ENCODE data around the gene CCN2.
"Not testable (repeated sequence)": the region's sequence is repeated elsewhere in the genome, so short reads cannot be mapped to it uniquely, and the experiment has no call there.

CCN2 gene

DNA sequence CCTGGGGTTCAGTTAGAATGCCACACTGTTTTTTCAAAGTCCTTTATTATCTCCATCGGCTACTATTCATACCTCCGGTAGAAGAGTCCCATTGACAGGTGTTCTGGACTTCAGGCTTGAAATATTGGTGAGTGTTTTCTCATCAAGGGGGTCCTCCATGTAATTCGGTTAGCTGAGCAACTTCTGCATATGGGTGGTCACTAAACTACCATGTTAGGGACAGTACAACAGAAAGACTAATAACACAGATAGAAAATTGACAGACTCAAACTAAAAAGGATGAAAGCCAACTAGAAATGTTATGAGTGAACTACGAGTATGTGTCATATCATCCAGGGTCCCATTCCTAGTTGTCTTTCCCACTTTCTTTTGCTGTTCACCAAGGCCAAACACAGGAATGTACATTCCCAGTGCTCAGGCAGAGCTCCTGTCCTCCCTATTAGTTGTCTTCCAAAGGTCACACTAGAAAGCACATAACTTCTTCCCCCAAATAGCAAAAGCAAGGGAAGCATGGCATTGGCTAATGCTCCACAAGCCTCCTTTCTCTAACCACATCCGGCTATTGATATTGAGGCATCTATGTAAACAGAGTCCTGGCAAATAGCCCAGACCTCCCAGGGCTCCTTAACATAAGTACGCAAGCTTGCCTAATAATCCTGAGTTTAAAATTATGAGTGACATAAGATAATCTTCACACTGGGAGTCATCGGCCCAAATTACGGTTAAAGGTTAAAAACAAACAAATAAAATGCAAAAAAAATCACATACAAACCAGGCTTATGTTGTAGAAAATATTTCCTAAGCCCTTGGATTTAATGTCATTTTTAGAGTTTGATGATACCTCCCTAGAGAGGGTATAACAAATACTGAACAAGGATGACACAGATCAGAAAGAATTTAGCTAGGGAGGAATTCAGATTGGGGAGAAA is 13.2 kb downstream of the CCN2 start:
- DNase-seq, result peak; percentile 96

DNA sequence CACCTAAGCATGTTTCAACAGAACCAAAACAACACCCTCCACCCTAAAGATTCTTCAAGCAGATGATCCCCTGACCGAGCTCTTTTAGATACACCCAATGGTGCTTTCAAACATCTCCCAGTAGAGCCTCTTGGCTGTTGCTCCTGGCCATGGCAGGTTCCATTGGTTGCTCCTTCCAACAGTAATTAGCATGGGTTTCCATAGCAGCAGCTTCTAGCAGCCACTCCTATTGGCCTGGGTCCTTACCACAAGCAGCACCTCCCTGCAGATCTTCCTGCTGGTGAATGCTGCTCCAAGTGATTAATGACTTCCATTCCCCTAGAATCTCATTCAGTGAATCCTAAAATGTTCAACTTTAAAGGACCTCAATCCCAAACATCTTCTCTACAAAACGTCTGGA is 13.9 kb downstream of the CCN2 start:
- DNase-seq, result no peak

DNA sequence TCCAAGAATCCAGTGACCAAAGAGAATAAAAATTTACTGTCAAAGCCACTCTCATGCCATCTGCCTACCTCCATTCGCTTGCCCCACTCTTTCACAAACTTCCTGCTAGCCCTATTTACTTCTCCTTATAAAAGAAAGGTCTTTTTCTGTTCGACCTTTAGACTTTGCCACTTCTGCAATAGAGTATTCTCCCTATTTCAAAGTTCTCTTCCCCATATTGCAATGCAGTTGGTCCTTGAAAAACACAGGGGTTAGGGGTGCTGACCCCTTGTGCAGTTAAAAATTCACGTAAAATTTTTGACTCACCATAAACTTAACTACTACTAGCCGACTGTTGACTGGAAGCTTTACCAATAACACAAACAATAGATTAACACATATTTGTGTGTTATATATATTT is 15.0 kb downstream of the CCN2 start:
- no peak for DNase-seq

DNA sequence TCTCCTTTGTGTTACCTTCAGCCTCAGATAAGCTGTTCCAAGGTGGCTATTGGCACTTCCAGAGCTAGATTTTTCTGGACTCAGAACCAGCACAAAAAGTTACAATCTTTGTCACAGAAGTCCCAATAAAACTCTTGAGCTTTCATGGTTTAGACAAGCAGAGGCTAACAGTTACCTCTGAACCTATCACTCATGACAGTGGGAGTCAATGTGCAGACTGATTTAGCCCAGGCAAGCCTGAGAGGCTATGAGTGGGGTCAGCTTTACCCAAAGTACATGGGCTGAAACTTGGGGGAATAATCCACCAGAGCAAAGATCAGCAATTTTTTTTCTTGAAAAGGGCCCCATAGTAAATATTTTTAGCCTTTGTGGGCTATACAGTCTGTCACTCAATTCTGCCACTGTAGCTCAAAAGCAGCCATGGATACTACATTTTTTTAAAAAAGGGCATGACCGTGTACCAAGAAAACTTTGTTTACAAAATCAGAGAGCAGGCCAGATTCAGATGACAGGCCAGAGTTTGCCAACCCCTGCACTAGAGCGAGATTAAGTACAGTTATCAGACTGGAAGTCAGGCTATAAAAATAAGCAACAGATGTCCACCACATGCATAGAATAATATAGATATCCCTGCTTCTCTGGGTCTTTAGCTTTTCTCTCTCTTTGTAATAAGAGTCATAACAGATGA is 20.0 kb downstream of the CCN2 start:
- DNase-seq, result no peak

DNA sequence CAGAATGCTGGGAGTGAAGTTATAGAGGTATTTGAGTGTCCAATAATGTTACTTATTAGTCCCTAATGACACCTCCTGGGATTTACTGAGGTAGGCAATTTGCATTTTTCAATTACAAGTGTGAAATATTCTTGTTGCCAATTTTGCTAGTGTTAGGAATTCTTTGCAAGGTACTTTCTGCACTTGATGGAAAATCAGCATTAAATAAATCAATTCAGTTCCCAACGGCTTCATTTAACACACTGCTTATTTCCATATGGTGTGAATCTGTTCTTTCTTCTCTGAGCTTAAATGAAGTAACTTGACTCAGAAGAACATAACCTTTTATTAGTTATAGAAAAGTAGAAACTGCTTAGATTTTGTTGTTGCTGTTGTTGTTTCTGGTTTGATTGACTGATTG is 21.2 kb downstream of the CCN2 start:
- no peak for DNase-seq

DNA sequence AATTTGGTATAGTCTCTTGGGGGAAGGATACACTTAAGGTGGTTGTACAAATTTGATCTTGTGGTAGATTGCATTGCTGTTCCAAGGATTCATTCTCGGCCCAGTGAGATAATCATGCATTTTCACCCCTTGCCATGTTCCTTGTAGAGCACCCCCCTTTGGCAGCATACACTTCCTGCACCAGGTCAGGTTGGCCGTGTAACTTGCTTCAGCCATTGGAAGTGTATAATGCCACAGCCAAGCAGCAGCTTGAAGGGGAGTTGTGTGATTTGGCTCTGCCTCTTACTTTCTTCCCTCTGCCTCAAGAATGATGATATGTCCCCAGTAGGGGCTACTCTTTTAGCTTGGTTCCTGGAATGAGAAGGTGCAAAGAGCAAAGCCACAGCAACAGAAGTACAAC is 21.9 kb downstream of the CCN2 start:
- DNase-seq, result no peak

DNA sequence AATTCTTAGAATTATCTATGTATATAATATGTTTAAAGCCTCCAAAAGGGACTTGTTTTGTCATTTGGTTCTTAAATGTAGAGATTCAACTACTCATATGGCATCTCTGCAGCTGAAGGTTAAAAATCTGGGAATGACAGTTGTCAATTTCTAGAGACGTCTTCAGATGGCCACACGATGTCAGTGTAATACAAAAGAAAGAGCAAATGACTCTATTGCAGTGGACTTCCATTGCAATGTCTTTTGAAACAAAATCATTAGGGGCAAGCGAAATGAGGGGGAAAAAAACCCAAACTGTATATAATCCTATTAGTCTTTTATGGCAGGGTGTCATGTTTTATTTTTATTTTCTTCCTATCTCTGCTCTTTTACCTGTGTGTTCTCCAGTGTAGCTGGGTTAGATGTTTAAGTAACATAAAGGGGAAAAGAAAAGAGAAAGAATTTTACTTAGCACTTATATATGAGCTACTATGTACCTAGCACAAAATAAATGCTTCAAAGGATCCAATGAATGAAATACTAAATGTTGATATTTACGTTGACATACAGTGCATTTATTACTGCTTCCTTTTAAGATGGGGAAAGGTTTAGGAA is 26.2 kb downstream of the CCN2 start:
- DNase-seq, result peak; percentile 72

DNA sequence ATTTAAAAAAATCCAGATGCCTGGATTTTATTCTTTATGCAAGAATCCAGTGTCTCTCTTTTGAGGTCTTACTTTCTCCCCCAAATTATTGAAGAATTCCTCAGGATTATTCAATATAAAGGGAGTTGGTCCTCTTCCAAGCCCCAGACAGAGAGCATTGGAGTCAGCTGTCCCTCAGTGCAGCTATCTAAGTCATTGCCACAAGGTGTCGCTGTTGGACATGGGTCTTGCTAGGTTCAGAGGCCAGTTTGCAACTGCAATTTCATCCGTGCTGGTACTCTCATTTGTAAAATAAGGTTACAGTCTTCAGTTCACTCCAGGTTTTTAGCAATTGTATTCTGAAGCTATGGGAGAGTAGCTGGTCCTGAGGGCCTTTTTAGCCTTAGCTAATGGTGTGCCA is 27.8 kb downstream of the CCN2 start:
- DNase-seq, result peak; percentile 68

DNA sequence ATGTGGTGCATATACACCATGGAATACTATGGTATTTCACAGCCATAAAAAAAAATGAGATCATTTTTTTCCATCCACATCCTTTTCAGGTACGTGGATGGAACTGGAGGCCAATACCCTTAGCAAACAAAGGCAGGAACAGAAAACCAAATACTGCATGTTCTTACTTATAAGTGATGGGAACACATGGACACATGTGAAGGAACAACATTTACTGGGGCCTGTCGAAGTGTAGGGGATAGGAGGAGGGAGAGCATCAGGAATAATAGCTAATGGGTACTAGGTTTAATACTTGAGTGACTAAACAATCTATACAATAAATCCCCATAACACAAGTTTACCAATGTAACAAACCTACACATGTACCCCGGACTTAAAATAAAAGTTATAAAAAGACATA is 30.5 kb downstream of the CCN2 start:
- DNase-seq, result no peak

DNA sequence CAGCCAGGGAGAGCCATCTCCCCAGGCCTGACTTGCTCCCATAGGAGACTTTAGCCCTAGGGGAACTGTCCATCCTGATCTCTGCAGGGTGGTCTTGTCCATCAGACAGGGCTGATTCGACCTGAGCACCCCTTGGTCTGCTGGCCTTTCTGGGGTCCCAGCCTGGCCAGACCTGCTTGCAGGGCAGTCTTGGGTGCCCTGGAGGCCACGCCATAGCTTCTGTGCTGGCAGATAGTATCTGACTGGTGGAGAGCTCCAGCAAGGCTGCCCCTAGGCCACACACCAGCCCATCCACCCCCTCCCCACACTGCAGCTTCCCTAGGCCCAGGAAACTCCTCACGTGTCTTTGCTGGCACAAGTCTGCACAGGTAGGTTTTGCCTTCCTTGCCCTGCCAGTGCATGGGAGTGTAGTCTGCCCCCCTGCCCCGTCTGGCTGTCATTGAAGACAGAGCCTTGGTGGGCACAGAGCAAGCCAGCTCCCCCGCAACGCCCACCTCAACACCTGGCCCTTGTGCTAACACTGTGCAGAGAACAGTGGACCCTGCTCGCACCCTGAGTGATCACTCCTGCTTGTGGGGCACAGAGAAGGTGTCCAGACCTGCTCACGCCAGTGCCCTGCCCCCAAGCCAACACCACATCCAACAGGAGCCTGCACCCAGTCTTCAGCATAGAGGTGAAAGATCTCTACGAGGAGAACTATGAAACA is 32.4 kb downstream of the CCN2 start:
- no peak for DNase-seq

DNA sequence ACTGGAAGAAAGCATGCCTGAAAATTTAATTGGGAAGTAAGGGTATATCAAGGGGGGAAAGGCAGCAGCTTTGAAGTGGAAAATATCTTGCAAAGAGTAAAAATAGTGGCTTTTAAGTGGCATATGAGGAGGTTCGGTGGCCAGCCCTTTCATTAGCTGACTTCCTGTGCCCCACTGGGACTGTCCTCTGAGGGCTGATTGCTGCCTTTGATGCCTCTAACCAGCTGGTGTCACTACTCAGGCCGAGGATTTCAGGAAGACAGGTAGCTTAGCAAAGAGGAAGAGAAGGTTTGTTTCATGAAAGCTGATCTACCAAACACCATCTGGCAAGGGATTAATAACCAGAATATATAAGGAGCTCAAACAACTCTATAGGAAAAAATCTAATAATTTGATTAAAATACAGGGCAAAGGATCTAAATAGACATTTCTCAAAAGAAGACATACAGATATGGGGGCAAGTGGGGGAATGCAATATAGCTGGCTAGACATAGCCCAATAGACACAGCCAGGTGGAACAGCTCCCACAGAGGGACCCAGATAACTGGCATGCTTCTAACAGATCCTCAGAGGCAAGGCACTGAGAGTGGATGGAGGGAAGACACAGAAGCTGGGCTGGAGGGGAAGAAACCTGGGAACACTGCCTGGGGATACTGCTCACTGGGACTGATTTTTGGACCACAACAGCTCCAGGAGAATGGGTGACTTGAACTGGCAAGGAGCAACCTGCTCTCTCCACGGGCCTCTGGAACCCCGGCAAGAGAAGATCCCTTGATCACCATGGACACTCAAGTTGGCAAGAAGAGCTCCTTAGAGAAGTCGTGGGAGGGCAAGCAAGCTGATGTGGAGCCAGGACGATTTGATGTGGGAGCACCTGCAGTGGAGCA is 33.2 kb downstream of the CCN2 start:
- no peak for DNase-seq

DNA sequence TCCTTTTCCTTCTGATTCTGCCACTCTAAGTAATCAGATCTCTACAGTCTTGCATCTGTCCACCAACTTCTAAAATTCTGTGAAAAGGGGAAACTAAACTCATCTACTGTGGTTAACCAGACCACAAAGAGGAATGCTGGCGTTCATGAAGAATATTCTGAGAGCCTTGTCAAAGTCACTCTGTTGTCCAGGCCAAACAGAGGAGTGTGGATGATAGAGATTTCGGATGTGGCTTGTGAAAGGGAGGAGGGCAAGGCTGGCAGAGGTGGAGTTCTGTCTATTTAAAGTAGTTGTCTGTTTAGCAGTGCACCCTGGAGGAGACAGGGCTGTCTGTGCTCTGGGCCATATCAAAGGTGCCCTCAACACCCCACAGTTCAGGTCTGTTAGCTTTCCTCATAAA is 33.9 kb downstream of the CCN2 start:
- DNase-seq, result peak; percentile 61

DNA sequence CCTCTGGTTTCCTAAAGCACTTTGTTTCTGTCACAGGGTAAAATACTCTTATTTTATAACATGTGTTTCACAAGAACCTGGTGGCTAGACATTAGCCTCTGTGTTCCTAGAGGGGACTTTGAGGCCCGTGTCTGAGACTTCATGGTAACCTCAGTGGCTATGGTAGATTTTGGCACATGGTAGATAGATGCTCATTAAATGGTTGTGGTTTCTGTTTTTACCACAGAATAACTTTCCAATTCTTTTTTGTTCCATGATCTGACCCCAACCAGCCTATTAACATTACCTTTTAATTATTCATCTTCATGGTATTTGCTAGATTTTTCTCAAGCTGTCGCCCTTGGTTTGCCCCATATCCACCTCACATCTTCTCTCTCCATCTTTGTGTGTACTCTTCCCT is 34.3 kb downstream of the CCN2 start:
- no peak for DNase-seq

DNA sequence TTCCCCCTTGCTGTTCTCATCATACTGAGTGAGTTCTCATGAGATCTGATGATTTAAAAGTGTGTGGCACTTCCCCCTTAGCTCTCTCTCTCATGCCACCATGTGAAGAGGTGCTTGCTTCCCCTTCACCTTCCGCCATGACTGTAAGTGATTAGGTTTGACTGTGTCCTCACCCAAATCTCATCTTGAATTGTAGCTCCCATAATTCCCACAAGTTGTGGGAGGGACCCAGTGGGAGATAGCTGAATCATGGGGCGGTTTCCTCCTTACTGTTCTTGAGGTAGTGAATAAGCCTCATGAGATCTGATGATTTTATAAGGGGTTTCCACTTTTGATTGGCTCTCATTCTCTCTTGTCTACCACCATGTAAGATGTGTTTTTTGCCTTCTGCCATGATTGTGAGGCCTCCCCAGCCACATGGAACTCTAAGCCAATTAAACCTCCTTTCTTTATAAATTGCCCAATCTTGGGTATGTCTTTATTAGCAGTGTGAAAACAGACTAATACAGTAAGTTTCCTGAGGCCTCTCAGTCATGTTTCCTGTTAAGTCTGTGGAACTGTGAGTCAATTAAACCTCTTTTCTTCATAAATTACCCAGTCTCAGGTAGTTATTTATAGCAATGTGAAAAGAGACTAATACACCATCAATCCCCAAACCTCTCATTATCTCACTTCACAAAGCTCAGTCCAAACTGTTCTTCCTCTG is 34.9 kb downstream of the CCN2 start:
- not testable (repeated sequence) for DNase-seq

DNA sequence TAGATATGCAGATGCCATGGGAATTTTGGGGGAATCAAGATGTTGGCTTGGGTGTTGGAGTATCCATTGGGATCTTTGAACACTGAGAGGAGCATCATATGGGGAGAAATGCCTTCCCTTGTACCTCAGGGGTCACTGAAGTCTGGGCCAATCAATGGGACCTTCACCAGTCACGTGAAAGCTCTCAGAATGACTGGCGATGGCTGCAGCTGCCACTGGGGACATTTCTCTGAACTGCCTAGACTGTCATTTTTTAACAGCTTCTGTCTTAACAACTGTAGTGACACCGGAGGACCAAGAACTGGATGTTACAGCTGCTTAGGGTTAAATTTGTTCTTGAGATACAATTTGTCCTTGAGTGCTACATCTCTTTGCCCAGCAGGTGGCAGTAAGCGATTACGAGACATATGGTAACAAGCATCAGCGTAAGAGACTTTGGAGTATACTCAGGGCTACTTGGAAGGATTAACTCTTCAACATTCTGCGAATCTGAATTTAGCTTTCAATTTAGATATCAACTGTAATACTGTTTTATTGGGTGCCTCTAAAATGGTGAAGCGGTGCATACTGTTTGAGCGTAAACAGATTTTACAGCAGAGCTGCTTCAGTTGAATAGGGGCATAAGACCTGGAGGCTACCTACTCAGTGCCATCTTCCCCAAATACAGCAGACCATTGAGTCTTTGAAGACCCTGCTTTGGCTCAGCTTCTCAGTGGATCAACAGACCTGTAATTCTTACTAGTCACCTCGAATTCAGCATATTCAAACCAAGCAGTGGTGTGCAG is 36.0 kb downstream of the CCN2 start:
- peak; percentile 78 for DNase-seq

DNA sequence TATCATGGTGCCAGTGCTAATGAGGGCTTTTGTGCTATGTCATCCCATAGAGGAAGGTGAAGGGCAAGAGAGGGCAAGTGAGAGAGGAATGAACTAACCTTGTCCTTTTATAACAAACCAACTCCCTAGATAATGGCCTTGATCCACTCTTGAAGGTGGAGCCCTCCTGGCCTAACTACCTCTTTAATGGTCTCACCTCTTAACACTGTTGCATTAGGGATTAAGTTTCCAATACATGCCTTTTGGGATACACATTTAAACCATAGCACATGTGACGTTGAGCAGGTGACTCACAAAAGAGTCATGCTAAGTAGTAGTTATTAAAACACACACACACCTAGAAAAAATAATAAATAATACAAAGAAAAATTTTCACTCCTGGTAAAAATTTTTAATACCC is 36.9 kb downstream of the CCN2 start:
- DNase-seq, result no peak

DNA sequence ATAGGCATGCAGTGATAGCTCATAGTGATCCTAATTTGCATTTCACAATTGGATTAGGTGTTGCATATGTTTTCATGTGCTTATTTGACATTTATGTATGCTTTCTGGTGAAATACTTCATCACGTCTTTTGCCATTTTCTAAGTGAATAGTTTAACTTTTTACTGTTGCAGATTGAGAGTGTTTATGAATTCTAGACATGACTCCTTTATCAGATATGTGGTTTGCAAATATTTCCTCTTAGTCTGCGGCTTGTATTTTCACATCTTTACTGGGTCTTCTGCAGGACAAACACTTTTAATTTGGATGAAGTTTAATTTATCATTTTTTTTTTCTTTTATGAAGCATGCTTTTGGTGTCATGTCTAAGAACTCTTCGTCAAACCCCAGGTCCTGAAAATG is 39.2 kb downstream of the CCN2 start:
- no peak for DNase-seq

DNA sequence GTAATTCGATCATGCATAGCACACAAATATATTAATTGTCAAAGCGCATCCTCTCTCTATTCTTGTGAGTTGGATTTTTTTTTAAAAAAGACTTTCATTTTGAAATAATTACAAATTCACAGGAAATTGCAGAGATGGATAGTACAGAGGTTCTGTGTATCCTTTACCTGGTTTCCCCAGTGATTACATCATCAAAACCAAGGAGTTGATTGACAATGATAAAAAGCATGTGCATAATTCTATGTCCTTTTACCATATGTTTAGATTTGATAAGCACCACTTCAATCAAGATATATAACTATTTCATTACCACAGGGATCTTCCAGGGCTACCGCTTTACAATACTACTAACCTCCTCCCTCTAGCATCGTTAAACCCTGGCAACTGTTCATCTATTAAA is 40.2 kb downstream of the CCN2 start:
- DNase-seq, result no peak

DNA sequence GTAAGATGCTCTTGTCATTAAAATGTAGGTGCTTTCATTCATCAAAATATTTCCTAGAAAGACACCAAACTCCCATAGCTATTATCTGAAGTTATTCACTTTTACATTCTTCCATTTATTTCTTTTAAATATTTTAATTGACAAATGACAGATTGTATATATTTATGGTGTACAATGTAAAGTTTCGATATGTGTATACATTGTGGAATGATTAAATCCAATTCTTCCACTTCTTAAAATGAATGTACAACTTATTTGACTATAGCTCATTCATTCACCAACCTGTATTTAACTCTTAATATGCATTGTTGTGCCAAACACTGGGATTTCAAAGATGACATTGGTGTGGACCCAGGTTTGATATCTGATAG is 41.0 kb downstream of the CCN2 start:
- DNase-seq, result no peak

DNA sequence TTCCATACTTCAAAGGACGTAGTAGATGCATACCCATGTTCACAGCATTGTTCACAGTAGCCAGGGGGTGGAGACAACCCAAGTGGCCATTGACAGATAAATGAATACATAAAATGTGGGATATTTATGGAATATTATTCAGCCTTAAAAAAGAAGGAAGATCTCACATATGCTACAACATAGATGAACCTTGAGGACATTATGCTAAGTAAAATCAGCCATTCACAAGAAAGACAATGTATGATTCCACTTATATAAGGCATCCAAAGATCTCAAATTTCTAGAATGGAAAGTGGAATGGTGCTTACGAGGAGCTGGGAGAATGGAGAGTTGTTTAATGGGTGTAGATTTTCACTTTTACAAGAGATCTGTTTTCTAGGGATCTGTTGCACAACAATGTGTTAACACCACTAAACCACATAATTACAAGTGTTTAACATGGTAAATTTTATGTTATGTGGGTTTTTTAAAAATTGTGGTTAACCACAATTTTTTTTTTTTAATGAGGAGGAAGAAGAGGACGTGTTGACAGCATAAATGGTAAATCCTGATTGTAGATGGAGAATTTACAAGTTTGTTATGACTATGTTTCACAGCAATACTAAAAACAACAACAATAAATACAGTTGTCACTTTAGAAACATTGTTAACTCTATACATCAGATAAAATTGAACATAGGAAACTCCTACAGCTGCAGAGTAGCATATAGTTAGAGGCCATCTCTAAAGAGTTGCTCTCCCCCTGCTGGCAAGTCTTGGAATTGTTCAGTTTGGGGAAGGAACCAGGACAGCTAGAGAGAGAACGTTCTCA is 41.6 kb downstream of the CCN2 start:
- DNase-seq, result peak; percentile 73

Data from fibroblast of skin of scalp (primary cell).